Activated naive CD4-positive, alpha-beta T cell treated with anti-CD3 and anti-CD28 coated beads, Interleukin-2, amount 50 U/mL, for 16 hours (primary cell): ENCODE measurements around the gene LHX8.
"Not testable (repeated sequence)": the region's sequence is repeated elsewhere in the genome, so short reads cannot be mapped to it uniquely, and the experiment has no call there.

Experiments used
- DNase-seq: peaks from one replicate; pipeline ENCODE4 v3.0.0-alpha.2; 2020

LHX8 gene

DNA sequence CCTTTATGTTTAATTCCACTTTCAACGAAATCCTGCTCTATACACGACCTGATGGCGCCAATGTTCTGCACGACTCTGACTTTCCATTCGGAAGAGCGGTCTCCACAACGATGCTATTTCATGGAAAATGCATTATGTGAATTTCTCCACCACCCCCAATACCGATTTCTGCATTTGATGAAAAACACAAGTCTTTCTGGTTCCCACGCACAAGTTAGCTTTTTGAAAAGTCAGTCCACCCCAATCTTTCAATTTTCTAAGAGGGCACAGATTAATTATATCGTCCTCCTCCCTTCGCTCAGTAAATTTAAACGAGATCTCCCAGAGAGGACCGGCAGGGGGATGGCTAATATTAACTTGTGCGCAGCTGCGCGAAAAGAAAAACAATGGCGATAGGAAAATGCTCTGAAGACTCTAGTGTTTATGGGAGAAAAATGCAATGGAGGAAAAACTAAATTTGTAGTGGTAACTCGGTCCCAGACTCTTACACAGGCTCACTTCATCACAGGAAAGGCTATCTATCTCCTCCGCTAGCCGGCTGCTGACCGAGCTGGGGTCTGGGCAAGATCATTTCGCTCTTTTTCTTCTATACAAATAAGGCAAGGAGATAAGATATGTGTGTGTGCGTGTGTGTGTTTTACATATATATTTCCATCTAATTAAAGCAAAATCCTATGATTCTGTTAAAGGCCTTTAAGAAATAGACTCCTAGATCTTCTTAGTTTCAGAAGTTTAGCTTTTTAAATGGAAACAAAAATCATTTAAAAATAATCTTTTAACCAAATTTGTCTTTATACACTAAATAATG is 1.2 kb upstream of the LHX8 start:
- DNase-seq = no peak

- DNase-seq = no peak
These were observed 722 bp downstream of the LHX8 start for GRCh38 chr1:75134647-75135572.

- DNase-seq = no peak
These were observed 1.5 kb downstream of the LHX8 start for GRCh38 chr1:75135573-75136194.

DNA sequence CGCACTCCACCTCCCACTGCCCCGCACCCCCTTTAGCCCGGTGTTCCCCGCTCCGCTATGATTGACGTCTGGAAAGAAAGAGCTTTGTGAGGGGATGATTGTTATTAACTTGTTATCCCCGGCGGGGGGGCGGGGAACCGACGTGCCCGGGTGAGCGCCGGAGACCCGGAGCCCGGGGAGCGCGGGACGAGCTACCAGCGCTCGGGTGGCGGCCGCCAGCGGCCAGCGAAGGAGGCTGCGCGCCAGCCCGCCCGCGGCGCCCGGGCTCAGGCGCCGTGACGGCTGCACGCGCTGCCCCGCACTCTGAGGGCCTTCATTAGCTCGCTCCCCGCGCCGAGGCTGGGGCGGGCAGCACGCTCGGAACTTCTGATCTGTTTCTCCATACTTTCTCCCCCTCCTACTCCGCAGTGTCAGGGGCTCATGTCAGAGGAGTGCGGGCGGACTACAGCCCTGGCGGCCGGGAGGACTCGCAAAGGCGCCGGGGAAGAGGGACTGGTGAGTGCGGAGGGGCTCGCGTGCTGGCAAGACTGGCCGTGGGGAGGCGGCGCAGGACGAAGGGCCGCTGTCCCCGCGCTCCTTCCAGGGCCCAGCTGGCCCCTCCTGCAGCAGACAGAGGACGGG is 2.1 kb downstream of the LHX8 start:
- no peak for DNase-seq

GRCh38 chr1:75136921-75137641 is 2.9 kb downstream of the LHX8 start:
- no peak for DNase-seq

DNA sequence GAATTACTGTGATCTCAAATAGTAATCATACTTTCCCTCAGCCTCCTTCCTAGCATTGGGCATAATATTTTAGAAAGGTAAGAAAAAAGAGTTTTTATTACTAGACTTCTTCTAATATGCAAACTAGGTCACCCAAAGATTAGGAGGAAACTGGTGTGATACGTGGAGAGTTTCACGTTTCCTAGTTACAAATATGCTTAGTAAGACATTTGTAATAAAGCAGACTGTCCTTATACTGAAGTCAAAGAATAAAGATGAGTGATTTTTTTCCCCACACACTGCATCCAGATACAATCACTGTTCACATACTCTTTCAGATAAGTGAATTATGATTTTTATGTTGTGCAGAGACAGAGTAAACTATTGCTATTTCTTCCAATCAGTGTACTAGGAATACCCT is 17.9 kb downstream of the LHX8 start:
- no peak for DNase-seq

- no peak for DNase-seq
These were observed 25.0 kb downstream of the LHX8 start for GRCh38 chr1:75159154-75159553.

DNA sequence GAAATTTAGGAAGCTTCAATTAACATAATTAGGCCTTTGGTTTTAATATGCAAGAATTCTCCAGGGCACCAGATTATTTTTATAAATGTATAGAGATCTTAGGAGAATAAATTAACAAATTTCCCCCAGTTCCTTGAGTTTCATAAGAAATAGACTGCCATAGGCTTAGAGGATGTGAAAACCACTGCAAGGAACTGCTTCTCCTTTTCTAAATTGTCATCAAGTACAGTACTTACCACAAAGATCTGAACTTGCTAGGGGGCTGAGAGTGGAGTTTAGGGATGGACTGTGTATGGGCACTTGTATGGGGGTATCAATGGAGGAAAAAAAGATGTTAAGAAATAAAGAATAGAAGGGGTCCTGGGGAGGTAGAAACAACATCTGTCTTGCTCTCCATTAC is 31.1 kb downstream of the LHX8 start:
- DNase-seq = no peak

DNA sequence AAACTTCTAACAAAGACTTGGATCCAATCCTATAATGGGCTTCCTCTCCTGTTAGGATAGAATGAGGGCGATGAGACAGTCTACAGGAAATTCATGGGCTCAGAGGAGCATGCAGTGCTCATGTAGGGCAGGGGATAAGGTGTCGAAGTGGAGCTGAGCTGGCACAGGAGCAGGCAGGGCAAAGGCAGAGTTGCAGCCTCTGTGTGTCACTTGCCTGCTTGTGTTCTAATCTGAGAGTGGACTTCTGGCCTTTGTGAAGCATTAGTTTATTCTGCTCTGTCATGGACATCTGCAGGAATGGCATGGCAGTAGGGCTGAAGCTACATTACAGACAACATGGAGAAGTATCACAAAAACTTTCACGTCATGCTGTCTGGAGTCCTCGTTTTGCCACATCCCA is 32.6 kb downstream of the LHX8 start:
- no peak for DNase-seq

DNA sequence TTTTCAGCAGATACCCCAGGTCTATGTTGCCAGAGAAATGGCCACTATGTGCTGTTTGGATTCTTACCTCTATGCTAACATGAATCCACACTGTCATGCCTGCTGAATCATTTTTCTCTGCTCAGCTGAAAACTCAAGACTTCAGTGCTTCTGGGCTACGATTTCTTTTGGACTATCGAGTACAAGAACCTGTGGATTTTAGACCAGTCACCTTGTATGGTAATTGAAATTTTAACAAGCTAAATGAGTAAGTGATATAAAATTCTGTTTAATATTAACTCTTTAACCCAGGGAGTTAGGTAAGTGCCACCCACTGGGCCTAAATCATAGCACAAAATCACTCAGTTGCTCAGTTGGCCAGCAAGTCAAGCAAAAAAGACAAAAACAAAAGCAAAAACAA is 35.8 kb downstream of the LHX8 start:
- DNase-seq = no peak

DNA sequence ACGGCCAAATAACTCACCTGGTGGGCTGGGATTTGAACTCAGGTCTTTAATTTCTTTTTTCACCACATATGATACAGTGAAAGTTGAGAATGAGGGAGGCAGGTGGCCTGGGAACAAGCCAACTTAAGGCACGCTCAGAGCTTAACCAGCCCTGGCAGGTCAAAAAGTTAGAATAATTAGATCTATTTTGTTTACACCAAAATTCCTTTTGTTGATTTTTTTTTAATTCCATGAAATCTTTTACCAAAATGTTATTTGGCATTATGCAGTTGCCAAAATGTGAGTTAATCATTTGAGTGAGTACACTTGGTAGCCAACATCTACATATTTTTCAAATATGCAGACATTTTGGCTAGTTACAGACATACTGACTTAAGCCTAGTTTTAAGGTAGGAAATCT is 36.8 kb downstream of the LHX8 start:
- DNase-seq = no peak

- no peak for DNase-seq
These were observed 37.7 kb downstream of the LHX8 start for GRCh38 chr1:75171876-75172275.

- DNase-seq = no peak
These were observed 38.4 kb downstream of the LHX8 start for GRCh38 chr1:75172556-75172955.

GRCh38 chr1:75174031-75174760 is 40.0 kb downstream of the LHX8 start:
- DNase-seq = no peak

GRCh38 chr1:75181214-75181955 is 47.2 kb downstream of the LHX8 start:
- not testable (repeated sequence) for DNase-seq

DNA sequence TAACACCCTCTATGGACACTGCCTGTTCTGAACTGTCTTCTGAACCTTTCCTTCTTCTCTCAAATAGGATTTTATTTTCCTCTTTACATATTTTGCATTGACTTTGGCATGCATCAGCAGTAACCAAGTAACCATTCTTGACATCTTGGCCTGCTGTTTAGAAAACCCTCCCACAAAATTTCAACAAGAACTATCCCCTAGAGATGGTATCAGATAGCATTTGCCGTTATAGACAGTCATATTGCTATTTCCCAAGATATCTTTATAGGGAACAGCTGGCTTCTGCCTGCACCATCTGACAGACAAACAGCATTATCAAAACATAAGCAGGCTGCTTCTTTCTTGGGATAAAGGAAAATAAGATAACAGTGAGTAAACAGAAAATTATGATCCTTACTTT is 54.7 kb downstream of the LHX8 start:
- DNase-seq = no peak

GRCh38 chr1:75198163-75198562 is 64.0 kb downstream of the LHX8 start:
- DNase-seq = no peak

GRCh38 chr1:75198761-75199160 is 64.6 kb downstream of the LHX8 start:
- no peak for DNase-seq

GRCh38 chr1:75202751-75203150 is 68.6 kb downstream of the LHX8 start:
- no peak for DNase-seq

DNA sequence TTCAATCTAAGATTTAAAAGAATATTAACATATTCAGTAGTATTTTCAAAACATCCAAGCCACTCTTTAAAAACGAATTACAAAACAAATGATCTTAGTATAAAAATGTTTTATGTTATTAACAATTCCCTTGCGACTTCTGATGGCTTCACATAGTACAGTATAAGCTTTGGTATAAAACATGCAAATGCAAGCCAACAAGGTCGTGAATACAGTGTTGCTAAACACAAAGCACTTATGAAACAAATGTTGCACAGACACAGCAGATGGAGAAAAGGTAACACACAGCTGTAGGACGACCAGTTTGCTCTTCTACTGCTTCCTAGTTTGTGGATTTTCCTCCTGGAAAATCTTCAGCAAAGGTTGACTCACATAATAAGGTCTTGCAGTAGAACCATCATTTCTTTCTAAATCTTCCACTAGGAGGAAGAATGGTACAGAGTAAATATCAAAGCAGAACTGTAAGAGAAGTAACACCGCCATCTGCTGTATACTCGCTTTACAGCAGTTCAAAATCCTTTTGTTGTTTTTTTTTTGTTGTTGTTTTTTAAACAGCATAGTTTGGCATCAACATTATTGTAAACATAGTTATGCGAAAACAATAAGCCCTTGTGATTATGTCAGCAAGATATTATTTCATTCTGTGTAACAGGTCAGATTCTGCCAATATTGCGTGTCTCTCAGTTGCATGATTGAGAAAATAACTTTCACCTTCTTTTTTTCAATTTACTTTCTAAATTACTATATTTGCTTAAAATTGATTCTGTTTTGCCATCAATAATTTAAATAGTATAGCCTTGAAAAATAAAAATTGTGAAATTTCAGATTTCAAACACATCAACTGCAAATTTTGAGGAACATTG is 69.5 kb downstream of the LHX8 start:
- DNase-seq = no peak
